Measurements from ENCODE around the gene OSBP. TPM values are rescaled to one million over a fixed set of nuclear protein-coding genes. Genes with fewer than 3 reads are reported as not detected.

Gene OSBP
- total and polyA plus RNA-seq, 2 donors (not counting 3 experiments of a cell fraction or from before 2014, with no cell fraction given): 14.2 to 37.5 TPM

DNA sequence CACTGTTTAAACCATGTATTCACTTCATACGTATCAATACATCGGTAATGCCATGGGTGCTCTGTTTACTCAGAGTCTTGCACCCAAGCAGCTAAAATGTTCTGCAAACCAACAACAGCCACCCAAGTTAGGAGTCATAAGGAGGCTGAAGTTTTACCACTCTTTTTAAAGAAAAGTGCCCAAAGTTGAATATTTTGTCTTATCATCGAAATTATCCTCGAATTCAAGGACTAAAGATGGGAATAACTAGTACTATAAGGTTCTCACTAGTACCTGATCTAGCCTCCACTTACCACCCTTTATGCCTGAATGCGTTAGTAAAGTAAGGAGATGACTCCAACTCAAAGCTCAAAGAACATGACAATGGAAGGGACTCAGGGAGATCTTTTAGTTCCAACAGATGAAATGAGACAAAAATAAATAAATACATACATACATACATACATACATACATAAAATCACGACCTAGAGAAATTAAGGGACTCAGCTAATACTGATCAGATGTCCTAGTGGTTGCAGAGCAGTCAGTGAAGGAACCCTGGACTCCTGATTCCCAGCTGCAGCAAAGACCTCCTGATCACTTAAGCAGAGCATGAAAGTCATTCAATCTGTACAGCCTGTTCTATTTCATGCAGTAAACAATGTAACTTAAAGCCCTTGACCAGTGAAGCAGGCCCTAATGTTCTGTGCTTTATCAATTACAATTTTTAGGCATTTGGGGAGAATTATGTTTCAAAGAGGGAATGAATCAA, 7.7 kb downstream of the OSBP start:
- no TSS peak for BruUV-seq (replicated peaks)
- Histone ChIP-seq H3K9me3 (replicated peaks; ENCODE audit: control insufficient read depth, insufficient read depth, low read length) (no peaks in the 10 kb centered on the region), H3K27ac (ENCODE audit: insufficient read depth, low read depth, low read length) (no peak overlapping the region), H3K4me3 (replicated peaks in 1 of 3; ENCODE audit: insufficient read depth in 1 of 3, low read depth in 1 of 3, low read length in 3 of 3) (no peak overlapping the region), H3K4me1 (ENCODE audit: control insufficient read depth, extremely low read depth, insufficient read depth, low read length) (peaks cover 2% of the 10 kb centered on the region), H3K9ac (replicated peaks; ENCODE audit: extremely low read depth, insufficient read depth, low read length) (no peak overlapping the region), H3K4me2 (ENCODE audit: insufficient read depth, low read length) (no peak overlapping the region), H3K27me3 (ENCODE audit: control insufficient read depth in 2 of 2, insufficient read depth in 2 of 2, low read length in 2 of 2) (no peaks in the 10 kb centered on the region), H3K79me2 (ENCODE audit: control insufficient read depth, insufficient read depth, low read length) (peaks cover 35% of the 10 kb centered on the region), H3K9me1 (replicated peaks; ENCODE audit: control insufficient read depth, extremely low read depth, insufficient read depth, low read length) (no peaks in the 10 kb centered on the region), H3K36me3 (ENCODE audit: control insufficient read depth in 2 of 2, extremely low read depth in 1 of 2, insufficient read depth in 2 of 2, low read length in 2 of 2) (peaks cover 24 to 35% of the 10 kb centered on the region in 2 experiments), H4K20me1 (replicated peaks; ENCODE audit: control insufficient read depth, extremely low read depth, insufficient read depth, low read length) (peaks cover 3% of the 10 kb centered on the region), H2AFZ (ENCODE audit: low read depth, low read length) (no peak overlapping the region)
- FAIRE-seq (no peak), DNase-seq (ENCODE audit: low read depth, low spot score) (no peak)
- POLR2A ChIA-PET: no interaction called here
- no peak for TF ChIP-seq MYC (IDR thresholded peaks at IDR 0.05; ENCODE audit: low read depth, low read length)
- no peak for TF ChIP-seq FOS (IDR thresholded peaks at IDR 0.05; ENCODE audit: borderline replicate concordance, insufficient read depth, low read length)
- no peak for TF ChIP-seq GATA2 (IDR thresholded peaks at IDR 0.05; ENCODE audit: insufficient read depth, insufficient read length, low read depth, low read length)
- no peak for TF ChIP-seq POLR2AphosphoS5 (IDR thresholded peaks at IDR 0.05; ENCODE audit: insufficient read depth, low read depth, low read length)
- TF ChIP-seq, protein P1, sequence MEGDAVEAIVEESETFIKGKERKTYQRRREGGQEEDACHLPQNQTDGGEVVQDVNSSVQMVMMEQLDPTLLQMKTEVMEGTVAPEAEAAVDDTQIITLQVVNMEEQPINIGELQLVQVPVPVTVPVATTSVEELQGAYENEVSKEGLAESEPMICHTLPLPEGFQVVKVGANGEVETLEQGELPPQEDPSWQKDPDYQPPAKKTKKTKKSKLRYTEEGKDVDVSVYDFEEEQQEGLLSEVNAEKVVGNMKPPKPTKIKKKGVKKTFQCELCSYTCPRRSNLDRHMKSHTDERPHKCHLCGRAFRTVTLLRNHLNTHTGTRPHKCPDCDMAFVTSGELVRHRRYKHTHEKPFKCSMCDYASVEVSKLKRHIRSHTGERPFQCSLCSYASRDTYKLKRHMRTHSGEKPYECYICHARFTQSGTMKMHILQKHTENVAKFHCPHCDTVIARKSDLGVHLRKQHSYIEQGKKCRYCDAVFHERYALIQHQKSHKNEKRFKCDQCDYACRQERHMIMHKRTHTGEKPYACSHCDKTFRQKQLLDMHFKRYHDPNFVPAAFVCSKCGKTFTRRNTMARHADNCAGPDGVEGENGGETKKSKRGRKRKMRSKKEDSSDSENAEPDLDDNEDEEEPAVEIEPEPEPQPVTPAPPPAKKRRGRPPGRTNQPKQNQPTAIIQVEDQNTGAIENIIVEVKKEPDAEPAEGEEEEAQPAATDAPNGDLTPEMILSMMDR (IDR thresholded peaks at IDR 0.05; ENCODE audit: extremely low read depth in 1 of 2, insufficient read depth in 1 of 2, low read depth in 1 of 2, low read length in 2 of 2): no peak
- TF ChIP-seq JUN (IDR thresholded peaks at IDR 0.05; ENCODE audit: borderline replicate concordance, insufficient read depth, insufficient read length, low read depth): no peak
- no peak for TF ChIP-seq EZH2 (IDR thresholded peaks at IDR 0.05; ENCODE audit: borderline replicate concordance, low read depth, low read length, severe bottlenecking)
- TF ChIP-seq POLR2A (IDR thresholded peaks at IDR 0.05; ENCODE audit: low read depth, low read length): no peak
- TF ChIP-seq, protein P2, sequence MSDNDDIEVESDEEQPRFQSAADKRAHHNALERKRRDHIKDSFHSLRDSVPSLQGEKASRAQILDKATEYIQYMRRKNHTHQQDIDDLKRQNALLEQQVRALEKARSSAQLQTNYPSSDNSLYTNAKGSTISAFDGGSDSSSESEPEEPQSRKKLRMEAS (IDR thresholded peaks at IDR 0.05; ENCODE audit: insufficient read depth, insufficient read length): no peak
- dilution Hi-C loops (cut with MboI; ENCODE audit: extremely low pct_ligation_motif_present, low sequenced_read_pairs): no loop called here
- CTCF ChIA-PET: interaction anchor here (1.2 kb wide), 1 partner anchor 10 kb away, joined by 3 read pairs; no protein-coding TSS in a partner anchor
- intact Hi-C loops (cut with micrococcal nuclease): no loop called here
